HG03439 (cell line): ENCODE results near the gene ARFIP1.

ENCODE experiments used
- ATAC-seq: cut with Tn5 transposase; IDR thresholded peaks from one replicate; pipeline ENCODE4 v1.9.1; 2021; ENCODE audit warnings: mild to moderate bottlenecking, moderate library complexity; ENCODE audit not compliant: unreplicated experiment

Gene ARFIP1

DNA sequence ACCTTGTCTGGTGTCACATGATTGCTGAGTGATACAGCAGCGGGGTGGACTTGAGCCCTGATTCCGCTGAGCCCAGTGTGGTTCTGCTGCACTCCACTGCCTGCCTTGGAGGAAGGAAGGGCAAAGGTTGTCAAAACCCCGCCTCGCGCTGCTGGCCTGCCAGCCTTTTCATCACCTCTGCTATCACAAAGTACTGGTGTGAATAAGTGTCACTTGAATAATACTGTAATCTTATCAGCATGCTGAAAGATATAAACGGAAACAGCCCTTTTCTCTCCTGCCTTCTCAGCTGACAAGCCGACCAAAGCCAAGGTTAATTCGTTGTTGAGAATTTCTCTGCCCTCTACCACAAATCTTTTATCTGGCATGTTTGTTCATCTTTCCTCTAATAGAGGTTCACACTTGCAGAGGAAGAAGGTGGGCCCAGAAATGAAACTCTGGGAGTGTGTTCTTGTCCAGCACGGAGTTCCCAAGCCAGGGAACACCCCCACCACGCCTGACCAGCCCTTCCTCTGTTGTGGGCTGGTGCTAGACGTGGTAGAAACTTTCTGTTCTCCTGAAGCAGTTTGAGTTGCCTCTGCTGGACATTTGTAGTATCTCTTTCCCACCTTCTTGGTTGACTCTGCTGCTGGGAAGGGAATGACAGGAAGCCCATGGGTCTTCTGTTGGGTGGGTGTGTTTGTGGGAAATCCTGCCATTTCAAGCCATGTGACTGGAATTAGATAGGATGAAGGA lies 177.8 kb downstream of the ARFIP1 start:
- no peak for ATAC-seq

DNA sequence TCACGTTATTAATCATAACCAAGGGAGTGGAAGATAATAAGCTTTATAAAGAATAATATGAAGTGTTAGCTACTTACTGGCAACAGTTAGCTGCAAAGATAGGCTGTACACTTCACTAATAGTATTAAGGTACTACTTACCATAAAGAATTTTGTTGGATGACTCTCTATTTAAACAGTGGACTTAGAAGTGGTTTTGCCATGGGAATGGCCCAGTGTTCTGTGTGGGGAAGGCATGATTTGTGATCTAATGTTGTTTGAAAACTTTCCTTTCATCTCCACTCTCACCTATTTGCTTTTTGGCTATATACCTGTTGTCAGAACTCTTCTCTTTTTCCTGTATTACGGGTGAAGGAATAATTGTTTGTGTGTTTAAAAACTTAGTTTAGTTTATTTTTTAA lies 179.3 kb downstream of the ARFIP1 start:
- ATAC-seq = no peak

DNA sequence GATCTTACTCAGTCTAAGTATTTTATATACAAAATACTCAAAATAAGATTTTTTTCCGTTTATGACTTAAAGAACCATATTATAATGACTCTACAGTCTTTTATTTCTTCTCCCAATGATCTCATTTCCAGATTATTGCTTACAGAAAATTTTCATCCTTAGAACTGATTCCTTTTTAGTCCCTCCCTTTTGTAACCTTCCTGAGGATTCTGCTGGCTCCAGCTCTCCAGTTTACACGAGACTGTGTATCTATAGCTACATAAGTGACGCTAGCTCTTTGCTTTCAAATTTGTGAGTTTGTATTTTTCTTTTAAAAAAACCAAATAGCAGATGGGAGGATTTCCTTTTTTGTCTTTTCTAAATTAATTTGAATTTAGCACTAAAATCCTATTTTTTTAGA lies 180.3 kb downstream of the ARFIP1 start:
- no peak for ATAC-seq

- ATAC-seq = no peak
Observed at GRCh38 chr4:152961014-152961772, 181.4 kb downstream of the ARFIP1 start.

GRCh38 chr4:152961773-152962115 lies 182.0 kb downstream of the ARFIP1 start:
- ATAC-seq = no peak
